CD4-positive, alpha-beta T cell treated with Interleukin-6 for 4 hours (primary cell): ENCODE results near the gene NCDN.

Experiments
- DNase-seq: peaks from one replicate; pipeline ENCODE4 v3.0.0-alpha.2; 2020; ENCODE audit warnings: mixed read lengths

The NCDN gene

GRCh38 chr1:35594005-35594760, 36.6 kb downstream of the NCDN start:
- no peak for DNase-seq

GRCh38 chr1:35595684-35596083, 38.1 kb downstream of the NCDN start:
- DNase-seq = no peak

DNA sequence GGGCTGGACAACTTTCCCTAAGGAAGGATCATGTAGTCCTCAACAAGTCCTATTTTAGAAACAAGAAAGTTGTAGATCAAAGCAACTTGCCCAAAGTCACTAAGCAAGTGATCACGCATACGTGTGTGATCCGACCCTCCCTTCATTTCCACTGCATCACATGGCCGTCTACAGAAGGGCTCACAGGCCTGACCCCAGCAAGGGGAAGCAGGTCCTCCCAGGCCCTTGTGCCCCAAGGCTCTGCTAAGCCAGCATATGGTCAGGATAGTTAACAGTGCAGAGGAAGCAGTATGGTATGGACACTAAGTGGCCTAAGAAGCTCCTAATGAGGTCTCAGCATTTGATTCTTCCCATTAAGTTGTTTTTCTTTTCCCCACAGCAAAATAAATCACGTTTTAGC, 40.3 kb downstream of the NCDN start:
- DNase-seq = no peak

GRCh38 chr1:35598895-35599294, 41.3 kb downstream of the NCDN start:
- no peak for DNase-seq

- DNase-seq = no peak
Measured at GRCh38 chr1:35599411-35599810, 41.8 kb downstream of the NCDN start.

- DNase-seq = no peak
Measured at GRCh38 chr1:35600593-35600992, 43.0 kb downstream of the NCDN start.

DNA sequence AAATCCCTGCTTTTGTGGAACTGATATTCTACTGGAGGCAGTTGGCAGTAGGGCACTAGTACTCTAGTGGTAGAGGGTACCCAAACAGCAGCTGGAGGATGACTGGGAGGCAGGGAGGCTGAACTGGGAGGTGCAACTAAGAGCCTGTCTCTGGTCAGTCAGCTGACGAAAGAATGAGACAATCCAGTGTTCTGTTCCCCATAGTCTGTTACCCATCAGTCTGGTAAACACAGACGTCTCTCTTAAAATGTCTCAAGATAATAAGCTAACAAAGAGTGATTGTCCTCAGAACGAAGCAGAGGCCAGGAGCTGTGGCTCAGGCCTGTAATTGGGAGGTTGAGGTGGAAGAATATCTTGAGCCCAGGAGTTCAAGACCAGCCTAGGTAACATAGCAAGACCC, 45.9 kb downstream of the NCDN start:
- no peak for DNase-seq

DNA sequence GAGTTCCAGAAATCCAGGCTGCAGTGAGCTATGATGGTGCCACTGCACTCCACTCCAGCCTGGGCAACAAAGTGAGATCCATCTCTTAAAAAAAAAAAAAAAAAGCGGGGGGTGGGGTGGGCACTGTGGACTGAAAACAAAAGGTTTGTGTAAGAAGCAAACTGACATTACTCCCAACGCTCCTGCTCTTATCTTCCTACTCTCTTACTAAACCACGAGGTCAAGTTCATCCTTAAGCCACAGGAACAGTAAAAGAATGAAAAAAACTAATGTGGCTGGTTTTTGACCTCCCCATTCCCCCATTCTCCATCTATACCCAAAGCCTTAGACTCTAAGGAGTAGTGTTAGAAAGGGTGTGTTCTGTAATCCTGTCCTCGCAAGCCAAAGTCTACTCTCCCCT, 46.3 kb downstream of the NCDN start:
- DNase-seq = no peak

DNA sequence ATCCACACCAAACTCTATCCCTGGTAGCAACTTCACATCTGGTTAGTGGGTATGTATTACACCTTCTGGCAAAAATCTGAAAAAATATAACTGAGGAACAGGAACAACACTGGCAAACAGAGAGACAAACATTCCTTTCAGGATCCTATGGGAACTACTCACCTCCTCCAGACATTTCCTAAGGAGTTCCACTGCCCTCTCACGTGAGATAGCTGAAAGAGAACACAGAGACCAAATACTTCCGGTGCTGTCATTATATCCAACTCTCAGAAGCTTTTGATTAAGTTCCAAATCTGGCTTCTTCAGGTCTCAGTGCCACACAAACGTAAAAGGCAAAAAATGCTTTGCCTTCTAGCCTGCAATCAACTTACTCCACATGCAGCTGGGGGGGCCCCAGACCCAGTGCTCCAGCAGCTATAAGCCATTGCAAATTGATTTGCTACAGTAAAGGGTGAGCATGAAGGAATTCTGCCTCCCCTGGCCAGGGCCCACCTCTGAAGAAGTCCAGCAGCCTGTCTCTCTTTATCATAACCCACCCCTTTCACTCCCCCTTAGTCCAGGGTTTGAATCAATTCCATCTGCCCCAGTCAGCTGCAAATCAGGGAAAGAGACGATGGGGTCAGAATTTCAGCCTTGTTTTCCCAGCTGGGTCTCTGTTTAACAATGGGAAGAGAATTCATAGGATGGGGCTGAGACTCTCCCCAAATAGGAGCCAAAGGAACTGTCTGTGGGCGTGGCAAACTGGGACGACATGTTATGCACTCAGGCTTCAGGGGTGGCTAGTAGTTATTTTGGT, 47.7 kb downstream of the NCDN start:
- no peak for DNase-seq

- no peak for DNase-seq
Measured at GRCh38 chr1:35605867-35606182, 48.2 kb downstream of the NCDN start.

GRCh38 chr1:35611655-35612054, 54.1 kb downstream of the NCDN start:
- no peak for DNase-seq

- DNase-seq = no peak
Measured at GRCh38 chr1:35615440-35615839, 57.8 kb downstream of the NCDN start.
